SK-N-SH (cell line): ENCODE data around the gene RABGGTA. TPM values are rescaled to one million over a fixed set of nuclear protein-coding genes. Genes with fewer than 3 reads are reported as not detected.

Source experiments
- CTCF ChIA-PET: fragments of 300-600, 350-600 bp; formaldehyde crosslinking; extraction: SDS; loops from one replicate; lab custom pipeline; 2021; lab: Yijun Ruan, JAX
- POLR2A ChIA-PET: fragments of 350-600 bp; sonication (Branson Sonifier 250); formaldehyde crosslinking; extraction: SDS; loops from one replicate; lab custom pipeline; 2020; ENCODE audit warnings: antibody characterized with exemption, inconsistent platforms; lab: Yijun Ruan, JAX
- DNase-seq: peaks from one replicate; pipeline ENCODE4 v3.0.0; 2012
- H2AFZ ChIP-seq: fragments of 200-600 bp; sonication (generic); 2 replicates; pipeline ENCODE4 v1.8.1; 2016; ENCODE audit warnings: antibody characterized with exemption, mild to moderate bottlenecking, low read depth
- H3F3A ChIP-seq: fragments of 200-600 bp; sonication (generic); replicated peaks from 2 replicates; pipeline ENCODE3; 2016; ENCODE audit warnings: antibody characterized with exemption, mild to moderate bottlenecking; ENCODE audit not compliant: insufficient read depth
- H3K27ac ChIP-seq, 2 experiments: fragments of 200-500 bp in 1 of 2; fragments of 200-600 bp in 1 of 2; sonication (Bioruptor generic) in 1 of 2; sonication (generic), shearing (Covaris generic) in 1 of 2; 2 replicates each; pipeline versions ENCODE4 v1.5.1 to v1.6.1; 2014 to 2016; ENCODE audit warnings: low read depth in 2 of 2, inconsistent platforms in 1 of 2, low read length in 1 of 2, mild to moderate bottlenecking in 1 of 2, mixed read lengths in 1 of 2
- H3K27me3 ChIP-seq: fragments of 200-600 bp; sonication (generic), shearing (Covaris generic); 2 replicates; pipeline ENCODE4 v1.6.1; 2016; ENCODE audit warnings: mixed run types; ENCODE audit not compliant: insufficient read depth
- H3K36me3 ChIP-seq, 2 experiments: fragments of 200-500 bp in 1 of 2; fragments of 200-600 bp in 1 of 2; sonication (Bioruptor generic) in 1 of 2; sonication (generic) in 1 of 2; replicated peaks in 1 of 2; 2 replicates each; pipeline versions ENCODE3 to v1.5.1; 2014 to 2016; ENCODE audit warnings: low read length in 1 of 2, mild to moderate bottlenecking in 1 of 2; ENCODE audit not compliant: insufficient read depth in 2 of 2, control insufficient read depth in 1 of 2
- H3K4me1 ChIP-seq, 2 experiments: fragments of 200-500 bp in 1 of 2; fragments of 200-600 bp in 1 of 2; sonication (Bioruptor generic) in 1 of 2; sonication (generic), shearing (Covaris generic) in 1 of 2; 2 replicates each; pipeline versions ENCODE4 v1.5.1 to v1.6.1; 2014 to 2016; ENCODE audit warnings: low read depth in 1 of 2, low read length in 1 of 2, mixed run types in 1 of 2; ENCODE audit not compliant: insufficient read depth in 2 of 2, control insufficient read depth in 1 of 2
- H3K4me2 ChIP-seq: fragments of 200-600 bp; sonication (generic), shearing (Covaris generic); 2 replicates; pipeline ENCODE4 v1.6.1; 2017; ENCODE audit warnings: mixed run types
- H3K4me3 ChIP-seq, 2 experiments: fragments of 200-500 bp in 1 of 2; fragments of 200-600 bp in 1 of 2; sonication (Bioruptor generic) in 1 of 2; sonication (generic), shearing (Covaris generic) in 1 of 2; 2 replicates each; pipeline versions ENCODE4 v1.5.1 to v1.8.1; 2014 to 2016; ENCODE audit warnings: low read depth in 2 of 2, inconsistent platforms in 1 of 2, low read length in 1 of 2, mild to moderate bottlenecking in 1 of 2, mixed read lengths in 1 of 2, moderate library complexity in 1 of 2
- H3K79me2 ChIP-seq: fragments of 200-600 bp; sonication (generic); 2 replicates; pipeline ENCODE4 v1.8.1; 2017; ENCODE audit warnings: mild to moderate bottlenecking; ENCODE audit not compliant: insufficient read depth
- H3K9ac ChIP-seq: fragments of 200-600 bp; sonication (generic); 2 replicates; pipeline ENCODE4 v1.6.1; 2017; ENCODE audit warnings: mixed run types
- H3K9me2 ChIP-seq: fragments of 200-600 bp; sonication (generic); 2 replicates; pipeline ENCODE4 v1.6.1; 2017; ENCODE audit warnings: mixed run types
- H3K9me3 ChIP-seq: fragments of 200-600 bp; sonication (generic); 2 replicates; pipeline ENCODE4 v1.6.1; 2017; ENCODE audit warnings: mixed run types, mild to moderate bottlenecking, moderate library complexity
- H4K20me1 ChIP-seq: fragments of 200-600 bp; sonication (generic); 2 replicates; pipeline ENCODE4 v1.6.1; 2017; ENCODE audit warnings: mild to moderate bottlenecking, mixed run types; ENCODE audit not compliant: insufficient read depth
- CTCF ChIP-seq: fragments of 200-600 bp; sonication (generic); IDR thresholded peaks from 2 replicates; pipeline ENCODE4 v1.6.1; 2017; ENCODE audit warnings: antibody characterized with exemption, mild to moderate bottlenecking, moderate library complexity
- EP300 ChIP-seq, 2 experiments: IDR thresholded peaks; 2 replicates each; pipeline versions ENCODE4 v1.4.0 to v1.6.1; 2012; ENCODE audit warnings: borderline replicate concordance in 1 of 2, low read depth in 1 of 2, low read length in 1 of 2
- FOSL2 ChIP-seq: IDR thresholded peaks from 2 replicates; pipeline ENCODE4 v1.4.0; 2012; ENCODE audit warnings: low read depth, mild to moderate bottlenecking, moderate library complexity, borderline replicate concordance
- FOXJ3 ChIP-seq: sonication (generic); formaldehyde crosslinking; IDR thresholded peaks from 2 replicates; pipeline ENCODE4 v1.5.1; 2020; ENCODE audit warnings: mild to moderate bottlenecking, missing genetic modification reagents
- GABPA ChIP-seq: IDR thresholded peaks from 2 replicates; pipeline ENCODE4 v1.4.0; 2012; ENCODE audit warnings: low read depth, mild to moderate bottlenecking
- NFIC ChIP-seq: IDR thresholded peaks from 2 replicates; pipeline ENCODE4 v1.4.0; 2012; ENCODE audit warnings: borderline replicate concordance
- RAD21 ChIP-seq: IDR thresholded peaks from 2 replicates; pipeline ENCODE4 v1.6.1; 2012; ENCODE audit warnings: mild to moderate bottlenecking, low read length
- RFX5 ChIP-seq: IDR thresholded peaks from 2 replicates; pipeline ENCODE4 v1.6.1; 2012; ENCODE audit warnings: mild to moderate bottlenecking, improper control_type of control experiment, low read length
- TEAD4 ChIP-seq: IDR thresholded peaks from 2 replicates; pipeline ENCODE4 v1.4.0; 2012; ENCODE audit warnings: mild to moderate bottlenecking, borderline replicate concordance; ENCODE audit not compliant: insufficient read depth
- WGBS: methylation state at CpG from one replicate; pipeline ENCODE4 v1.1.6; 2017; ENCODE audit warnings: low lambda C conversion rate; 5-methylcytosine and 5-hydroxymethylcytosine counted together
- polyA plus RNA-seq, 3 experiments: library from polyadenylated mRNA; depleted of rRNA; stranded (reverse); fragments of >200 nt; gene quantifications; 2 replicates each; pipeline ENCODE4 v1.2.3, GENCODE V29; 2012
- TF ChIP-seq, protein P1 (sequence below): IDR thresholded peaks from 2 replicates; pipeline ENCODE4 v1.6.1; 2012; ENCODE audit warnings: mild to moderate bottlenecking, low read depth, low read length, moderate library complexity
- TF ChIP-seq, protein P2 (sequence below): fragments of 150-350 bp; IDR thresholded peaks from 2 replicates; pipeline ENCODE4 v1.6.1; 2017; ENCODE audit warnings: antibody characterized with exemption, low read length, low read depth, borderline replicate concordance

Gene RABGGTA
- polyA plus RNA-seq, 1 of the 3 experiments (the other 2 are of a cell fraction), result 59.4 TPM

DNA sequence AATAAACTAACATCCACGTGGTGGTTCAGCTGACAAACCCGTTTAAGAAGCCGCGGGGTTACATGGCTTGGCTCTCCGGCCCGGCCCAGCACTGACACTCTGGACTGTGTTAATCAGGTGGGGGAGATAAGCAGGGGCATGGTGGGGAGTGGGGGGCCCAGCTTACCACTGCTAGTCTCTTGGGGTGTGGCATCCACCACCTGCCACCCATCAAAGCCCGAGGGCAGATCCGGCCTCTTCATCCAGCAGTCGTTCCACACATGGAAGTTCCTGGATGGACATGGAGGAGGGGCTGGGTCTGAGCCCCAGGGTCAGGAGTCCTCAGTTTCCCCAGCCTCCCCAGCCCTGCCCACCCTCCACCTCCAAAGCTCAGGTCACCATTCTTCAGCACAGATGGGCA lies 13.3 kb downstream of the RABGGTA start:
- Histone ChIP-seq H3K4me1 (peaks cover 0 to 3% of the 10 kb centered on the region in 2 experiments; a peak in 1 of 4 replicates), H3K4me3 (no peak overlapping the region), H3K36me3 (peaks cover 0 to 3% of the 10 kb centered on the region in 2 experiments), H3K9ac (no peak overlapping the region), H3K27ac (no peak overlapping the region), H3K9me2 (no peaks in the 10 kb centered on the region), H3K27me3 (no peaks in the 10 kb centered on the region), H3K9me3 (no peaks in the 10 kb centered on the region), H2AFZ (no peak overlapping the region), H4K20me1 (no peaks in the 10 kb centered on the region), H3K79me2 (no peaks in the 10 kb centered on the region), H3F3A (peaks cover 5% of the 10 kb centered on the region), H3K4me2 (no peak overlapping the region)
- WGBS, result 84% methylated on average over 6 of the region's 9 CpGs
- no peak for DNase-seq
- no peak for TF ChIP-seq TEAD4
- no peak for TF ChIP-seq EP300 (IDR thresholded peaks at IDR 0.05; ENCODE audit: borderline replicate concordance in 1 of 2, low read depth in 1 of 2, low read length in 1 of 2)
- POLR2A ChIA-PET, result no interaction called here
- CTCF ChIA-PET, result interaction anchor here (1.0 to 4.0 kb wide), 5 partner anchors 16 to 75 kb away, joined by 3 to 15 read pairs (median 6); partner anchors contain the start of genes CIDEB, MDP1 and TINF2

DNA sequence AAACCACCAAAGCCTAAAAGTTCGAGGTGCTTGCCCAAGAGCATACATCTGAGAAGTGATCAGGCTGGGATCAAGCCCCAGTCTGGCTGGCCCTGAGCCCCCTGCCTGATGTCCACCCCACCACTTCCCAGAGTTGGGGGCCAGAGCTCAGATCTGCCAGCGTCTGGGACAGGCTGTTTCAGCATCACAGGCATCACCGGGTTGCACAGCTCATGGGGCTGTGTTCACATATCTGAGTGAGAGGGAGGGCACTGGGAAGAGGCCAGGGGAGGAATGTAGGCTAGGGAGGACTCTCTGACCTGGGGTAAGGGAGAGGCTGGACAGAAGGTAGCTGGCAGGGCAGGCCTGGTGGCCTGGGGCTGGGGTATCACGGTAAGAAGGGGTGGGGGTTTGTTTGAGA lies 14.4 kb downstream of the RABGGTA start:
- H3K9ac ChIP-seq, result no peak overlapping the region
- TF ChIP-seq GABPA, result no peak
- no peak for TF ChIP-seq NFIC
- TF ChIP-seq FOXJ3 (CRISPR knock-in tag), result no peak
- no peak for TF ChIP-seq TEAD4
- TF ChIP-seq RAD21, result no peak
- TF ChIP-seq, protein P1, sequence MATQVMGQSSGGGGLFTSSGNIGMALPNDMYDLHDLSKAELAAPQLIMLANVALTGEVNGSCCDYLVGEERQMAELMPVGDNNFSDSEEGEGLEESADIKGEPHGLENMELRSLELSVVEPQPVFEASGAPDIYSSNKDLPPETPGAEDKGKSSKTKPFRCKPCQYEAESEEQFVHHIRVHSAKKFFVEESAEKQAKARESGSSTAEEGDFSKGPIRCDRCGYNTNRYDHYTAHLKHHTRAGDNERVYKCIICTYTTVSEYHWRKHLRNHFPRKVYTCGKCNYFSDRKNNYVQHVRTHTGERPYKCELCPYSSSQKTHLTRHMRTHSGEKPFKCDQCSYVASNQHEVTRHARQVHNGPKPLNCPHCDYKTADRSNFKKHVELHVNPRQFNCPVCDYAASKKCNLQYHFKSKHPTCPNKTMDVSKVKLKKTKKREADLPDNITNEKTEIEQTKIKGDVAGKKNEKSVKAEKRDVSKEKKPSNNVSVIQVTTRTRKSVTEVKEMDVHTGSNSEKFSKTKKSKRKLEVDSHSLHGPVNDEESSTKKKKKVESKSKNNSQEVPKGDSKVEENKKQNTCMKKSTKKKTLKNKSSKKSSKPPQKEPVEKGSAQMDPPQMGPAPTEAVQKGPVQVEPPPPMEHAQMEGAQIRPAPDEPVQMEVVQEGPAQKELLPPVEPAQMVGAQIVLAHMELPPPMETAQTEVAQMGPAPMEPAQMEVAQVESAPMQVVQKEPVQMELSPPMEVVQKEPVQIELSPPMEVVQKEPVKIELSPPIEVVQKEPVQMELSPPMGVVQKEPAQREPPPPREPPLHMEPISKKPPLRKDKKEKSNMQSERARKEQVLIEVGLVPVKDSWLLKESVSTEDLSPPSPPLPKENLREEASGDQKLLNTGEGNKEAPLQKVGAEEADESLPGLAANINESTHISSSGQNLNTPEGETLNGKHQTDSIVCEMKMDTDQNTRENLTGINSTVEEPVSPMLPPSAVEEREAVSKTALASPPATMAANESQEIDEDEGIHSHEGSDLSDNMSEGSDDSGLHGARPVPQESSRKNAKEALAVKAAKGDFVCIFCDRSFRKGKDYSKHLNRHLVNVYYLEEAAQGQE, result no peak
- TF ChIP-seq FOSL2, result no peak
- no peak for TF ChIP-seq RFX5
- TF ChIP-seq CTCF, result no peak
- TF ChIP-seq, protein P2, sequence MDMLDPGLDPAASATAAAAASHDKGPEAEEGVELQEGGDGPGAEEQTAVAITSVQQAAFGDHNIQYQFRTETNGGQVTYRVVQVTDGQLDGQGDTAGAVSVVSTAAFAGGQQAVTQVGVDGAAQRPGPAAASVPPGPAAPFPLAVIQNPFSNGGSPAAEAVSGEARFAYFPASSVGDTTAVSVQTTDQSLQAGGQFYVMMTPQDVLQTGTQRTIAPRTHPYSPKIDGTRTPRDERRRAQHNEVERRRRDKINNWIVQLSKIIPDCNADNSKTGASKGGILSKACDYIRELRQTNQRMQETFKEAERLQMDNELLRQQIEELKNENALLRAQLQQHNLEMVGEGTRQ, result no peak
- TF ChIP-seq, all 33 proteins: peak for 0
- Histone ChIP-seq H3K79me2 (no peaks in the 10 kb centered on the region), H4K20me1 (no peaks in the 10 kb centered on the region), H3K4me2 (no peak overlapping the region), H3F3A (peaks cover 5% of the 10 kb centered on the region), H3K9me3 (no peaks in the 10 kb centered on the region), H2AFZ (no peak overlapping the region), H3K36me3 (peaks cover 0 to 3% of the 10 kb centered on the region in 2 experiments), H3K4me1 (peaks cover 0 to 3% of the 10 kb centered on the region in 2 experiments; a peak in 1 of 4 replicates), H3K27me3 (no peaks in the 10 kb centered on the region), H3K9me2 (no peaks in the 10 kb centered on the region), H3K27ac (no peak overlapping the region), H3K4me3 (no peak overlapping the region)
- no peak for DNase-seq
- CTCF ChIA-PET, result interaction anchor here (1.0 to 4.0 kb wide), 5 partner anchors 10 to 76 kb away, joined by 3 to 15 read pairs (median 5); partner anchors contain the start of genes CIDEB and TINF2
- POLR2A ChIA-PET, result no interaction called here
- 51% methylated on average over 4 of the region's 4 CpGs for WGBS
